Dermis microvascular lymphatic vessel endothelial cell (primary cell): ENCODE results near the gene ILK. TPM values are rescaled to one million over a fixed set of nuclear protein-coding genes. Genes with fewer than 3 reads are reported as not detected.
A peak's percentile ranks its signal among the peaks of the same experiment; 100 is the strongest.

Experiments
- DNase-seq, 2 donors: peaks; one replicate each; pipeline versions ENCODE4 v3.0.0 to v3.0.0-alpha.2; 2010; ENCODE audit warnings: low read depth in 2 of 2
- total RNA-seq: library from RNA; depleted of rRNA; stranded (reverse); fragments of >200 nt; gene quantifications from 2 replicates; pipeline ENCODE4 v1.2.1, GENCODE V29; 2014

ILK gene
- total RNA-seq, 1 donor from 2014 or later = 111 TPM

GRCh38 chr11:6620636-6621035, 17.1 kb downstream of the ILK start:
- DNase-seq = no peak

DNA sequence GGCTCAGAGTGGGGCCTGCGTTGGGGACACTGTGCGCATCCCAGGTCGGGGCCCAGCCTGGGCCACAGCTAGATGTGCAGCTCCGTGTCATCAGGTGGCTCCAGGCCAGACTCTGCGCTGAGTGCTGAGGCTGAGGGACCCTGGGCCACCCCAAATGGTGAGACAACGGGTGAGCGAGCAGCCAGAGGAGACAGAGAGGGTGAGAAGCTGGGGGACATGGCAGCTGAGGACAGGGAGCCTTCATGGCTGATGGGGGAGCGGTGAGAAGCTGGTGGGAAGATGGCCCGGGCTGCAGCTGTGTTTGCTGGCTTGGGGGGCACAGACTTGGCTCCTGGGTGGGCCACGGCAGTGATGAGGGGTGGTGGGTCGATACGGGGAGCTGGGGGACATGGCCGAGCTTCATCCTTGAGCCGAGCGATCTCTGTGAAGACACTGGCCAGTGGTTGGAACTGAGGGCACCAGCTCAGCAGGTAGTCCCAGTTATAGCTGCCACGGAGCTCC, 18.2 kb downstream of the ILK start:
- no peak for DNase-seq

- DNase-seq = peak in 1 of 2 donors; percentile 53
Observed at GRCh38 chr11:6622261-6623171, 18.9 kb downstream of the ILK start.

GRCh38 chr11:6623391-6624363, 20.1 kb downstream of the ILK start:
- no peak for DNase-seq

DNA sequence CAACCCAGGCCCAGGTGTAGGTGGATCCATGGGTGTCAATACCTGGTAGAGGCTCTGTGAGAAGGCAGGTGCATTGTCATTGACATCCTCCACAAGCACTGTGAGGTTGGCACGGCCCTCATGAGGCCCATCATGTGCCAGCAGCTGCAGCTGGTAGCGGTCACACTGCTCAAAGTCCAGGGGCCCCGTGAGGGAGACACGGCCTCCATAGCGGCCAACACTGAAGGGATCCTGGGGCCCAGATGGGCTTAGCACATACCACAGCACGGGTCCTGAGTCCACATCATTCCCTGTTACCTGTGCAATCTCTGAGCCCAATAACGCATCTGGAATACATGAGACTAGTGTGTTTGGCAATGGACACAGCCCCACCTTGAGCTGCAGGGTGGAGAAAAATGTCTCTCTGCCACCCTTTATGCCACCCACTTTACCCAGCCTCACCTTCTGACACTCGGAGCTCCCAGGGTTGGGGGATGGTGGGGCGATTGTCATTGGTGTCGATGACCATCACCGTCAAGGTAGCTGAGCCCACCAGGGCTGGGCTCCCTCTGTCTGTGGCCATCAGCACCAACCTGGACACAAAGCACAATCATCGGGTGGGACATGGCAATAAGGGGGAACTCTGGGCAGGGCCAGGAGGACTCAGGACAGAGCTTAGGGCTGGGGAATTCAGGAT, 21.7 kb downstream of the ILK start:
- DNase-seq = no peak

DNA sequence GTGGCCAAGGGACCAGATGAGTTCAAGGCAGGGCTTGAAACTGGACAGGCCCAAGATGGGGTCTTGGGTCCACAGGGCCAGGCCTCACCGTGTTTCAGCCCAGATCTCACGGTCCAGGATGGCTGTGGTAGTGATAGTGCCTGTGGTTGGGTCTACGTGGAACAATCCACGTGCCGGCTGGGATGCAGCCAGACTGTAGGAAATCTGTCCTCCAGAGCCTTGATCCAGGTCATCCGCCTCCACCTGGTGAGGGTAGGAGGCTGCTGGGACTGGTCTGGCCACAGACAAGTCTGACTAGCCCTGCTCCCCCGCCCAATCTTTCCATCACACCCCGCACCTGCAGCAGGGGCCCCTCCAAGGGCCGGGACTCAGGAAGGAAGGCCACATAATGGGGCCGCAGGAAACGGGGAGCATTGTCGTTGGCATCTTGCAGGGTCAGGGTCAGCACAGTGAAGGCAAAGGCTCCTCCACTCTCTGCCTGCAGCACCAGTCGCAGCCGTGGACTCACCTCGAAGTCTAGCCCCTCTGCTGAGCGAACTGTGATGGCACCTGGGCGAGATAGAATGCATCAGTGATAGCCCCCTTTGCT, 22.4 kb downstream of the ILK start:
- DNase-seq = no peak

DNA sequence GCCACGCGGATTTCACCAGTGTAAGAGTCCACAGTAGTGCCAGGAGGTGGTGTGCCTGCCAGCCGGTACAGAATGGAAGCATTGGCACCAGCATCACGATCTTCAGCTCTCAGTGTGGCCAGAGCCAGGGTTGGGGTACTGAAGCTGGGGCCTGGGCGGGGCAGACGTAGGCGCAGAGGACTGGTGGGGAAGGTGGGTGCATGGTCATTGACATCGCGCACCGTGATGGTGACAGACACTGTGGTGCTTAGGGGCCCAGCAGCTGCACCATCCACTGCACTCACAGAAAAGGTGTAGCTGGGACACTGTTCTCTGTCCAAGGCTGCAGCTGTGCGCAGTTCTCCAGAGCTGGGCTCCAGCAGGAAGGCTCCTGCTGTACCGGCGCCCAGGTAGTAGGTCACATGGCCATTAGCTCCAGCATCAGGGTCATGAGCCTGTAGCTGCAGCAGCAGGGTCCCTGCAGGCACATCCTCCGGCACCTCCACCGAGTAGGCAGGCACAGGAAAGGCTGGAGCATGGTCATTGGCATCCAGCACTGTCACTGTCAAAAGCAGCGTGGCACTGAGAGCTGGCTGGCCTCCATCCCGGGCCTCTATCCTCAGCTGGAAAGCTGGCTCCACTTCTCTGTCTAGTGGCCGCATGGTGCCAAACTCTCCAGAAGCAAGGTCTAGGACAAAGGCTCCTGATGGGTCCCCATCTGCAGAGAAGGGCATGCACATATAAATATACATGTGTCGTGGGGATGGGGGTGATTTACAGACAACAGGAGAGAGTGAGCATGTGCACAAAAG, 23.6 kb downstream of the ILK start:
- no peak for DNase-seq

- DNase-seq = no peak
Observed at GRCh38 chr11:6627762-6628241, 24.2 kb downstream of the ILK start.

GRCh38 chr11:6628526-6628925, 25.0 kb downstream of the ILK start:
- DNase-seq = no peak

DNA sequence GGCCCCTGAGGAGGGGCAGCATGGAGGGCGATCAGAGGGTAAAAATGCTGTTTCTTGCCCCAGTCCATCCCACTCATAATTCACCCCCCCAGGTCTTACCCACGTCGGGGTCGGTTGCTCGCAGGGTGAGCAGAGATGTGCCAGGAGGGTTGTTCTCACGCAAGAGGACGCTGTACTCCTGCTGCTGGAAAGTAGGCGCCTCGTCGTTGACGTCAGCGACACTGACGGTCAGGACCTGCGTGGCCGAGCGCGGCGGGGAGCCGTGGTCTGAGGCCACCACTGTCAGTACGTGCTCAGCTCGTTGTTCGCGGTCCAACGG, 26.0 kb downstream of the ILK start:
- no peak for DNase-seq

- no peak for DNase-seq
Observed at GRCh38 chr11:6629892-6630631, 26.5 kb downstream of the ILK start.

GRCh38 chr11:6630632-6631291, 27.2 kb downstream of the ILK start:
- DNase-seq = no peak

GRCh38 chr11:6631361-6631890, 27.9 kb downstream of the ILK start:
- DNase-seq = no peak

- DNase-seq = no peak
Observed at GRCh38 chr11:6632116-6633073, 28.8 kb downstream of the ILK start.

DNA sequence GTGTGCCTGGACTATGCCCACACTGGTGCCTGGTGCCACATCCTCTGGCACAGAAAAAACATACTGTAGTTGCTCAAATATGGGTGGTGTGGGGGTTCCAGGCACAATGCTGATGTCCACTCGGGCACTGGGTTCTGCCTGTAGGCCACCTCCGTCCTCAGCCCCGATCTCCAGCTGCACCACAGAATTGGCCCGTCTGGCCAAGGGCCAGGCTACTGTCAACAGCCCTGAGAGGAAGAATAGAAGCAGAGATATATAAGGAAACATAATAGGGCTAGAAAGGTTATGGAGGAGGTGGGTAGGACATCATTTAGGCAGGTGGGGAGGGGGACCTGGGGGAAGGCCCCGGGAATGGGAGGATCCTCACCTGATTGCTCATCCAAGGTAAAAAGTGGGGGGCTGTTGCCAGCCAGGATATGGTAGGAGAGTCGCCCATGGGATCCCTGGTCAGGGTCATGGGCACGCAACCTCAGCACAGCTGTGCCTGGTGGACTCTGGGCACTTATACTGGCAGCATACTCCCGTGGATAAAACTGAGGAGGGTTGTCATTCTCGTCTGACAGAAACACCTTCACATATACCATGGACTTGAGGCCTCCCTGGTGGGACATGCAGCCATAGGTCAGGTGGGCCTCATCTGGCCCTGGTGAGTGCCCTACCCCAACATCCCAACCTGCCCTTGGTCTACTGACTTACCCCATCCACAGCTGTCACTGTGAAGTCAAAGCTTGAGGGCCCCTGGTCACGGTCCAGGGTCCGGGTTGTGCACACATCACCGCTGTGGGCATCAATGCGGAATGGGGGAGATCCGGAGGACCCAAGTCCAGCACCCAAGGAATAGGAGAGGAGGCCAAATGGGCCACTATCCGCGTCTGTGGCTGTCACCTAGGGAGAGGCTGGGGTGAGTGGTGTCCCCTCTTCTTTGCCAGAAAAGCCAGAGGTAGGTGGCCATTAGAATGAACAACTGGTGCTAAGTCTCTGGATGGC, 30.1 kb downstream of the ILK start:
- no peak for DNase-seq

DNA sequence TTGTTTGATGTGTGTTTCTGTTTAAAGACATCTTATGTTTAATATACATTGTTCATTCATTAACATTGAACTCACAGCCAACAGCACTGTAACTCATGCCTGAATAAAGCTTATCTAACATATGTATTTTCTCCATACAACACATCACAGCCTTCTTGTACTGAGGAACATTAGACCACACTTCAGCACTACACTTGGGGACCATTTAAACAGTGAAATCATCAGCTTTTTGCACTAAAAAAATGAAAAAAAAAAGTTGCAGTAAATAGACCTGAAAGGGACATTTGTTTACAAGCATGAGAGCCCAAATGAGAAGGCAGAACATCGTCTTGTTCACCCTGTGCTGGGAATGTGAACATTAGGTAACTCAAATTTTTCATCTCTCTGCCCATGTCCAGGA, 31.0 kb downstream of the ILK start:
- no peak for DNase-seq
